B cell (primary cell): ENCODE measurements around the gene PAPPA. TPM values are rescaled to one million over a fixed set of nuclear protein-coding genes. Genes with fewer than 3 reads are reported as not detected.

ENCODE experiments used
- ATAC-seq: fragments of 200-7000 bp; cut with Tn5 transposase; one replicate; pipeline ENCODE4 v1.10.0; 2021; ENCODE audit warnings: low read depth, mild to moderate bottlenecking, moderate number of reproducible peaks, moderate library complexity
- CTCF ChIA-PET: fragments of 350-600 bp; sonication (Branson Sonifier 250); formaldehyde crosslinking; loops from one replicate; lab custom pipeline; 2021; ENCODE audit warnings: antibody characterized with exemption, inconsistent platforms; lab: Charles Lee
- POLR2A ChIA-PET: fragments of 350-600 bp; sonication (Branson Sonifier 250); formaldehyde crosslinking; loops from one replicate; lab custom pipeline; 2021; ENCODE audit warnings: antibody characterized with exemption; lab: Charles Lee
- DNase-seq: peaks from one replicate; pipeline ENCODE4 v3.0.0; 2013
- H2AFZ ChIP-seq: 2 replicates; pipeline ENCODE4 v1.6.1; 2012; ENCODE audit warnings: mild to moderate bottlenecking, low read depth, low read length; ENCODE audit not compliant: insufficient read depth, poor library complexity, severe bottlenecking
- H3K27ac ChIP-seq, 2 donors: 1 replicate in 1 of 2; 2 replicates in 1 of 2; pipeline ENCODE4 v1.5.1; 2012 to 2013; ENCODE audit warnings: low read length in 2 of 2, mild to moderate bottlenecking in 2 of 2, moderate library complexity in 1 of 2
- H3K27me3 ChIP-seq, 4 experiments: fragments of 200-600 bp in 1 of 4; sonication (generic) in 1 of 4; replicated peaks in 1 of 4; 1 replicate in 2 of 4; 2 replicates in 2 of 4; pipeline versions ENCODE4 v1.6.1 to v1.7.0; 2013 to 2016; ENCODE audit warnings: low read length in 3 of 4, mild to moderate bottlenecking in 2 of 4, mixed read lengths in 1 of 4, moderate library complexity in 1 of 4; ENCODE audit not compliant: insufficient read depth in 4 of 4, control insufficient read depth in 3 of 4; ENCODE audit errors: control extremely low read depth in 1 of 4
- H3K36me3 ChIP-seq, 2 experiments: replicated peaks in 1 of 2; 1 replicate in 1 of 2; 2 replicates in 1 of 2; pipeline versions ENCODE4 v1.6.1 to v1.7.1; 2013; ENCODE audit warnings: low read length in 1 of 2; ENCODE audit not compliant: insufficient read depth in 2 of 2, control insufficient read depth in 1 of 2; ENCODE audit errors: control extremely low read depth in 1 of 2, extremely low read depth in 1 of 2
- H3K4me1 ChIP-seq, 2 donors: fragments of 200-600 bp in 1 of 2; sonication (generic) in 1 of 2; 1 replicate in 1 of 2; 2 replicates in 1 of 2; pipeline versions ENCODE4 v1.5.1 to v1.6.1; 2013 to 2017; ENCODE audit warnings: low read length in 2 of 2; ENCODE audit not compliant: control insufficient read depth in 2 of 2, insufficient read depth in 2 of 2
- H3K4me2 ChIP-seq: replicated peaks from 2 replicates; pipeline ENCODE3; 2012; ENCODE audit warnings: mild to moderate bottlenecking, low read depth, low read length; ENCODE audit not compliant: poor library complexity, severe bottlenecking
- H3K4me3 ChIP-seq, 5 experiments: fragments of 200-600 bp in 1 of 5; sonication (generic) in 1 of 5; 1 replicate in 3 of 5; 2 replicates in 2 of 5; pipeline versions ENCODE4 v1.5.1 to v1.7.0; 2011 to 2016; ENCODE audit warnings: low read length in 4 of 5, mild to moderate bottlenecking in 4 of 5, low read depth in 2 of 5, control low read depth in 1 of 5, moderate library complexity in 1 of 5; ENCODE audit not compliant: insufficient read depth in 1 of 5; ENCODE audit errors: control extremely low read depth in 1 of 5, extremely low read depth in 1 of 5
- H3K79me2 ChIP-seq: fragments of 200-600 bp; sonication (generic); one replicate; pipeline ENCODE4 v1.6.0; 2016; ENCODE audit warnings: low read length; ENCODE audit not compliant: control insufficient read depth, insufficient read depth
- H3K9ac ChIP-seq: fragments of 200-600 bp; sonication (generic); 2 replicates; pipeline ENCODE4 v1.6.1; 2017; ENCODE audit warnings: mild to moderate bottlenecking, low read length, moderate library complexity
- H3K9me3 ChIP-seq, 3 donors: one replicate each; pipeline versions ENCODE4 v1.6.1 to v1.7.1; 2013; ENCODE audit warnings: low read length in 2 of 3; ENCODE audit not compliant: control insufficient read depth in 2 of 3, insufficient read depth in 1 of 3; ENCODE audit errors: control extremely low read depth in 1 of 3
- H4K20me1 ChIP-seq: 2 replicates; pipeline ENCODE4 v1.6.0; 2012; ENCODE audit warnings: mild to moderate bottlenecking, low read length; ENCODE audit not compliant: insufficient read depth, control insufficient read depth, poor library complexity, severe bottlenecking
- H3K27ac Mint-ChIP-seq: one replicate; pipeline ENCODE4 v1.8.0; 2021; ENCODE audit warnings: mixed read lengths
- H3K27me3 Mint-ChIP-seq: one replicate; pipeline ENCODE4 v1.8.0; 2021; ENCODE audit warnings: mixed read lengths
- H3K4me1 Mint-ChIP-seq: one replicate; pipeline ENCODE4 v1.8.0; 2021; ENCODE audit warnings: mixed read lengths
- H3K4me3 Mint-ChIP-seq: one replicate; pipeline ENCODE4 v1.8.0; 2021; ENCODE audit warnings: mixed read lengths
- H3K9me3 Mint-ChIP-seq: one replicate; pipeline ENCODE4 v1.8.0; 2022; ENCODE audit warnings: mixed read lengths; ENCODE audit not compliant: insufficient read depth
- EZH2 ChIP-seq: IDR thresholded peaks from 2 replicates; pipeline ENCODE4 v1.6.1; 2012; ENCODE audit warnings: borderline replicate concordance, low read depth, mild to moderate bottlenecking, moderate library complexity, low read length; ENCODE audit not compliant: insufficient read depth, poor library complexity, severe bottlenecking
- WGBS: methylation state at CpG from one replicate; pipeline ENCODE4 v1.1.5; 2013; ENCODE audit warnings: missing lambda C conversion rate; ENCODE audit not compliant: insufficient coverage; 5-methylcytosine and 5-hydroxymethylcytosine counted together
- intact Hi-C: fragments of 100-400 bp; cut with micrococcal nuclease; formaldehyde crosslinking; loops from one replicate; pipeline ENCODE4 v1.10.0; 2022
- polyA plus RNA-seq: library from polyadenylated mRNA; depleted of rRNA; stranded (reverse); fragments of >200 nt; gene quantifications from 2 replicates; pipeline ENCODE4 v1.2.3, GENCODE V29; 2012
- total RNA-seq, 2 donors: library from RNA; stranded (reverse); fragments of 120-200 nt in 1 of 2; gene quantifications; 1 replicate in 1 of 2; 2 replicates in 1 of 2; pipeline versions ENCODE4 v1.2.3 to v1.2.4, GENCODE V29; 2013 to 2022
- TF ChIP-seq, protein P1 (sequence below): fragments of 200-600 bp; IDR thresholded peaks from one replicate; pipeline ENCODE4 v1.8.0; 2022; ENCODE audit warnings: antibody characterized with exemption, mild to moderate bottlenecking

The PAPPA gene
- total and polyA plus RNA-seq, 2 donors (not counting 1 experiment from before 2014, with no cell fraction given): not detected

- no peaks in the 10 kb centered on the region for H3K79me2 ChIP-seq
- H3K9ac ChIP-seq: no peak overlapping the region
- Mint-ChIP-seq H3K27me3 (no peaks in the 10 kb centered on the region), H3K27ac (no peak overlapping the region), H3K4me3 (no peak overlapping the region), H3K4me1 (no peaks in the 10 kb centered on the region), H3K9me3 (no peaks in the 10 kb centered on the region)
- H3K4me2 ChIP-seq: no peak overlapping the region
- H3K36me3 ChIP-seq: no peaks in the 10 kb centered on the region
- no peak overlapping the region for H3K27ac ChIP-seq
- POLR2A ChIA-PET: no interaction called here
- TF ChIP-seq, protein P1, sequence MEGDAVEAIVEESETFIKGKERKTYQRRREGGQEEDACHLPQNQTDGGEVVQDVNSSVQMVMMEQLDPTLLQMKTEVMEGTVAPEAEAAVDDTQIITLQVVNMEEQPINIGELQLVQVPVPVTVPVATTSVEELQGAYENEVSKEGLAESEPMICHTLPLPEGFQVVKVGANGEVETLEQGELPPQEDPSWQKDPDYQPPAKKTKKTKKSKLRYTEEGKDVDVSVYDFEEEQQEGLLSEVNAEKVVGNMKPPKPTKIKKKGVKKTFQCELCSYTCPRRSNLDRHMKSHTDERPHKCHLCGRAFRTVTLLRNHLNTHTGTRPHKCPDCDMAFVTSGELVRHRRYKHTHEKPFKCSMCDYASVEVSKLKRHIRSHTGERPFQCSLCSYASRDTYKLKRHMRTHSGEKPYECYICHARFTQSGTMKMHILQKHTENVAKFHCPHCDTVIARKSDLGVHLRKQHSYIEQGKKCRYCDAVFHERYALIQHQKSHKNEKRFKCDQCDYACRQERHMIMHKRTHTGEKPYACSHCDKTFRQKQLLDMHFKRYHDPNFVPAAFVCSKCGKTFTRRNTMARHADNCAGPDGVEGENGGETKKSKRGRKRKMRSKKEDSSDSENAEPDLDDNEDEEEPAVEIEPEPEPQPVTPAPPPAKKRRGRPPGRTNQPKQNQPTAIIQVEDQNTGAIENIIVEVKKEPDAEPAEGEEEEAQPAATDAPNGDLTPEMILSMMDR: no peak
- TF ChIP-seq EZH2: no peak
- H3K4me1 ChIP-seq: no peaks in the 10 kb centered on the region
- intact Hi-C loops: no loop called here
- DNase-seq: no peak
- H4K20me1 ChIP-seq: no peaks in the 10 kb centered on the region
- H3K4me3 ChIP-seq: no peak overlapping the region
- no peak overlapping the region for H2AFZ ChIP-seq
- no CpG with 5 or more reads among the region's 3 CpGs for WGBS
- no peaks in the 10 kb centered on the region for H3K9me3 ChIP-seq
- no peak for ATAC-seq
- CTCF ChIA-PET: no interaction called here
- no peaks in the 10 kb centered on the region for H3K27me3 ChIP-seq
Measured at GRCh38 chr9:116270546-116270945, 117.0 kb downstream of the PAPPA start.

DNA sequence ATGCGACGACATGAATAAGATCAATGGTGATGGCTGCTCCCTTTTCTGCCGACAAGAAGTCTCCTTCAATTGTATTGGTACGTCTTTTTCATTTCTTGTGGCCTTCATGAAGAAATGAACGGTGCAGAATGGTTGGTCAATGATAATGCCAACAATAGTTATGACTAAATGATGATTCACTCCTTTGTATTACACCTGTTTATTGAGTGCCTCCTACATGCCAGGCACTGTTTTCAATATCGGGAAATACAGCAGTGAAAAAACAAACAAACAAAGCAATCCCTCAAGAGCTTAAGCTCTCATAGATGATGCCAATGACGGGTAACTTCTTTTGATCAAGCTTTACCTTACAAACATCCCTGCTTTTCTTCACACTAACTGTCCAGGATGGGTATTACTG is 117.7 kb downstream of the PAPPA start:
- Mint-ChIP-seq H3K4me3 (no peak overlapping the region), H3K27me3 (no peaks in the 10 kb centered on the region), H3K4me1 (no peaks in the 10 kb centered on the region), H3K27ac (no peak overlapping the region), H3K9me3 (no peaks in the 10 kb centered on the region)
- 68% methylated on average over 3 of the region's 7 CpGs for WGBS
- no peaks in the 10 kb centered on the region for H3K79me2 ChIP-seq
- no peaks in the 10 kb centered on the region for H4K20me1 ChIP-seq
- H3K27me3 ChIP-seq: no peaks in the 10 kb centered on the region
- ATAC-seq (no peak), DNase-seq (no peak)
- H3K4me3 ChIP-seq: no peak overlapping the region
- no peaks in the 10 kb centered on the region for H3K9me3 ChIP-seq
- no peaks in the 10 kb centered on the region for H3K4me1 ChIP-seq
- no peak overlapping the region for H3K4me2 ChIP-seq
- no peak overlapping the region for H3K9ac ChIP-seq
- ChIA-PET CTCF (no interaction called here), POLR2A (no interaction called here)
- intact Hi-C loops: no loop called here
- H3K27ac ChIP-seq: no peak overlapping the region
- no peaks in the 10 kb centered on the region for H3K36me3 ChIP-seq
- no peak for TF ChIP-seq EZH2
- TF ChIP-seq, protein P1: no peak
- no peak overlapping the region for H2AFZ ChIP-seq
